ENCODE results near the gene SAE1.
A peak's percentile ranks its signal among the peaks of the same experiment; 100 is the strongest.
"Not testable (repeated sequence)": the region's sequence is repeated elsewhere in the genome, so short reads cannot be mapped to it uniquely, and the experiment has no call there.

The SAE1 gene

DNA sequence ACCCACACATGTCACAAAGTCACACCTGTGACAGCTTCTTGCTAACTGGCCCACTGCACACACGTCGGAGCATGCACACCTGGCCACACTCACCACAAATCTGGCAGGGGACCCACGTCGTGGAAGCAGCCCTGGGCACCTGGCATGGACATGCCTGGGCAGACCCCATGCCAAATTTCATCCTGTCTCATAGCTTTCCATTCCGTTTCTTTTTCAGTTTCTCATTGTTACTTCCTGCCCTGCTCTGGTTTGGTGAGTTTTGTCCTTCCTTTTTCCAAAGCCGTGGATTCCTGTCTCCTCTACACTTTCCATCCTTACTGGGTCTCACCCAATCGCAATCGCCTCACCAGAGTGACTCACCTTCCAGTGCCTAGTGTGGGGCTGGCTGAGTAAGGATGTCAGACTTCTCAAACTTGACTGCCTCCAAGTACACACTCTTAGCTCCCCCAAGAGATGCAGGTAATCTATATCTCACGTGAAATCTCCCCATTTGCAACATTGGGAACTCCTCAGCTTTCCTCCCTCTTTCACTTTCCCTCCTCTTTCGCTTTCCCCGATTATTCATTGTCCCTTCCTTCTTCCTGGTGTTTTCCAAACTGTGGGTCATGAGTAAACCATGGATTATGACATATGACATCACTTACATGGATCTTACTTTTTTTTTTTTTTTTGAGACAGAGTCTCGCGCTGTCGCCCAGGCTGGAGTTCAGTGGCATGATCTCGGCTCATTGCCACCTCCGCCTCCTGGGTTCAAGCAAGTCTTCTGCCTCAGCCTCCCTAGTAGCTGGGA, 102.0 kb downstream of the SAE1 start:
- Histone ChIP-seq H3K9ac (ENCODE audit: low read depth, low read length) (peak overlapping the region; percentile 24; the same call in 1 of the 2 replicates), H3K9me3 (ENCODE audit: control insufficient read depth, insufficient read depth, low read length) (no peaks in the 10 kb centered on the region), H3K4me1 (ENCODE audit: insufficient read depth, low read length) (peaks cover 10% of the 10 kb centered on the region; the same call in 1 of the 2 replicates), H3K36me3 (ENCODE audit: insufficient read depth, low read length) (no peaks in the 10 kb centered on the region)

GRCh38 chr19:47236072-47236675, 105.5 kb downstream of the SAE1 start:
- no peaks in the 10 kb centered on the region for H3K36me3 ChIP-seq (ENCODE audit: insufficient read depth, low read length)
- peaks cover 20% of the 10 kb centered on the region for H3K4me1 ChIP-seq (ENCODE audit: insufficient read depth, low read length)
- H3K9me3 ChIP-seq (ENCODE audit: control insufficient read depth, insufficient read depth, low read length): no peaks in the 10 kb centered on the region
- no peak overlapping the region for H3K9ac ChIP-seq (ENCODE audit: low read depth, low read length)

DNA sequence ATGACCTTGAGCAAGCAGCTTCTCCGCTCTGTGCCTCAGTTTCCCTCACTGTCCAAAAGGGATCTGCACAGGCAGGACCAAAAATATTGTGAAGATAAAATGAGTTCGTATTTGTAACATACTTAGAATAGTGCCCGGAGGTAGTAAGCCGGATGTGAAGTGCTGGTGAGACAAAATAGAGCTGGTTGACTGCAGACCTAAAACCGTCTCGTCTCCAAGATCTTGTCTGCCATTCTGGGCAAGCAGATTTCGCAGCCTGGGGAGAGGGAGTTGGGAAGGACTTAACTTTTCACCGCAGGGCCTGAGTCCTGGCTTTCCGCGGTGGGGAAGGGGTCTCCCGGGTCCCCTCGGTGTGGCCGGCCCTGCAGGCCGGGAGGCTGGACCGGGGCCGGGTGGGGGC, 108.5 kb downstream of the SAE1 start:
- H3K9me3 ChIP-seq (ENCODE audit: control insufficient read depth, insufficient read depth, low read length): no peaks in the 10 kb centered on the region
- H3K9ac ChIP-seq (ENCODE audit: low read depth, low read length): peak overlapping the region; percentile 65
- no peaks in the 10 kb centered on the region for H3K36me3 ChIP-seq (ENCODE audit: insufficient read depth, low read length)
- H3K4me1 ChIP-seq (ENCODE audit: insufficient read depth, low read length): peaks cover 16% of the 10 kb centered on the region

- H3K4me1 ChIP-seq (ENCODE audit: insufficient read depth, low read length): peaks cover 17% of the 10 kb centered on the region
- H3K9ac ChIP-seq (ENCODE audit: low read depth, low read length): peak overlapping the region; percentile 65; the same call in 1 of the 2 replicates
- H3K9me3 ChIP-seq (ENCODE audit: control insufficient read depth, insufficient read depth, low read length): no peaks in the 10 kb centered on the region
- H3K36me3 ChIP-seq (ENCODE audit: insufficient read depth, low read length): no peaks in the 10 kb centered on the region
Observed at GRCh38 chr19:47239610-47240296, 109.1 kb downstream of the SAE1 start.

- Histone ChIP-seq H3K36me3 (ENCODE audit: insufficient read depth, low read length) (no peaks in the 10 kb centered on the region), H3K4me1 (ENCODE audit: insufficient read depth, low read length) (peaks cover 18% of the 10 kb centered on the region), H3K9ac (ENCODE audit: low read depth, low read length) (peak overlapping the region; percentile 39), H3K9me3 (ENCODE audit: control insufficient read depth, insufficient read depth, low read length) (no peaks in the 10 kb centered on the region)
Observed at GRCh38 chr19:47240556-47240955, 109.9 kb downstream of the SAE1 start.

- Histone ChIP-seq H3K9ac (ENCODE audit: low read depth, low read length) (peak overlapping the region; percentile 39; the same call in 1 of the 2 replicates), H3K4me1 (ENCODE audit: insufficient read depth, low read length) (peaks cover 18% of the 10 kb centered on the region), H3K9me3 (ENCODE audit: control insufficient read depth, insufficient read depth, low read length) (no peaks in the 10 kb centered on the region), H3K36me3 (ENCODE audit: insufficient read depth, low read length) (no peaks in the 10 kb centered on the region)
Observed at GRCh38 chr19:47240996-47241918, 110.6 kb downstream of the SAE1 start.

DNA sequence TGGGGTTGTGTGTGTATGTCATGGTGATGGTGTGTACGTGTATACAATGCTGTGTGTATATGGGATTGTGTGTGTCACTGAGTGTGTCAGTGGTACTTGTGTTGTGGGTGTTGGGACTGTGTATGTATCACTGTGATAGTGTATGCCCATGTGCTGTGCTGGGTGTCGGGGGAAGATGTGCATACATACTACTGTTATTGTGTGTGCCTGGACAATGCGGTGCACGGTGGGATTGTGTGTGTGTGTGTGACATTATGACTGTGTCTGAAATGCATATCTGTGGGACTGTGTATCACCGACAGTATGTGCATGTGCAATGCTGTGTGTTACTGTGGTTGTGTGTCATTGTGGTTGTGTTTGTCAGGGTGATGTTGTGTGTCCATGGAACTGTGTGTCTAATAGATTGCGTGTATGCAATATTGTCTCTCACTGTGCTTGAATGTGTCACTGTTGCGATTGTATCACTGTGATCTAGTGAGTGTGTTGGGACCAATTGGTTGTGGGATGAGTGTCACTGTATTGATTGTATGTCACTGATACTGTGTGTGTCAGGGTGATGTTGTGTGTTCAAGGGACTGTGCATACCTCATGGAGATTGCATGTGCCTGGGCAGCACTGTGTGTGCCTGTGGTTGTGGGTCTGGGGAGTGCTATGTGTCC, 111.4 kb downstream of the SAE1 start:
- Histone ChIP-seq H3K9ac (ENCODE audit: low read depth, low read length) (no peak overlapping the region), H3K4me1 (ENCODE audit: insufficient read depth, low read length) (peaks cover 18% of the 10 kb centered on the region), H3K36me3 (ENCODE audit: insufficient read depth, low read length) (no peaks in the 10 kb centered on the region), H3K9me3 (ENCODE audit: control insufficient read depth, insufficient read depth, low read length) (no peaks in the 10 kb centered on the region)

DNA sequence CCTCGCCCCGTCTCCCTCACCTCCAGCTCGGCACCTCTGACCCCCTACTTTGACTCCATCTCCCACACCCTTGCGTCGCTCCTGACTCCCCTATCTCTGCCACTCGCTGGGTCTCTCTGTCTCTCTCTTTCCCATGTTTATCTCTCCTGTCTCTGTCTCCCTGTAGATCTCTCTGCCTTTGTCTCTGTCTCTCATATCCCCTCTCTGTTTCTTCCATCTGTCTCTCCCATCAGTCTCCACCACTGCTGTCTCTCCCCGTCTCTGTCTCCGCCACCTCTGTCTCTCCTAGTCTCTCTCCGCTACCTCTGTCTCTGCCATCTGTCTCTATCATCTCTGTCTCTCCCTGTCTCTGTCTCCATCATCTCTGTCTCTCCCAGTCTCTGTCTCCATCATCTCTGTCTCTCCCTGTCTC, 112.7 kb downstream of the SAE1 start:
- Histone ChIP-seq H3K36me3 (ENCODE audit: insufficient read depth, low read length) (no peaks in the 10 kb centered on the region), H3K4me1 (ENCODE audit: insufficient read depth, low read length) (peaks cover 18% of the 10 kb centered on the region), H3K9me3 (ENCODE audit: control insufficient read depth, insufficient read depth, low read length) (no peaks in the 10 kb centered on the region), H3K9ac (ENCODE audit: low read depth, low read length) (peak overlapping the region; percentile 36)

- Histone ChIP-seq H3K9ac (ENCODE audit: low read depth, low read length) (peak overlapping the region; percentile 36), H3K9me3 (ENCODE audit: control insufficient read depth, insufficient read depth, low read length) (no peaks in the 10 kb centered on the region), H3K36me3 (ENCODE audit: insufficient read depth, low read length) (no peaks in the 10 kb centered on the region), H3K4me1 (ENCODE audit: insufficient read depth, low read length) (peaks cover 15% of the 10 kb centered on the region; the same call in 1 of the 2 replicates)
Observed at GRCh38 chr19:47243776-47244547, 113.3 kb downstream of the SAE1 start.

GRCh38 chr19:47247308-47247990, 116.8 kb downstream of the SAE1 start:
- Histone ChIP-seq H3K9me3 (ENCODE audit: control insufficient read depth, insufficient read depth, low read length) (no peaks in the 10 kb centered on the region), H3K36me3 (ENCODE audit: insufficient read depth, low read length) (no peaks in the 10 kb centered on the region), H3K4me1 (ENCODE audit: insufficient read depth, low read length) (peaks cover 2% of the 10 kb centered on the region; the same call in 1 of the 2 replicates), H3K9ac (ENCODE audit: low read depth, low read length) (no peak overlapping the region)

DNA sequence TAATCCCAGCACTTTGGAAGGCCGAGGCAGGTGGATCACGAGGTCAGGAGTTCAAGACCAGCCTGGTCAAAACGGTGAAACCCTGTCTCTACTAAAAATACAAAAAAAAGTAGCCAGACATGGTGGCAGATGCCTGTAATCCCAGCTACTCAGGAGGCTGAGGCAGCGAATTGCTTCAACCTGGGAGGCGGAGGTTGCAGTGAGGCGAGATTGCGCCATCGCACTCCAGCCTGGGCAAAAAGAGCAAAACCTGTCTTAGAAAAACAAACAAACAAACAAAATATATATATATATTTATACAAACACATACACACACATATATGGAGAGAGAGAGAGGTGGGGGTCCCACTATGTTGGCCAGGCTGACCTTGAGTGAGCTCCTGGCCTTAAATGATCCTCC, 122.4 kb downstream of the SAE1 start:
- H3K9ac ChIP-seq (ENCODE audit: low read depth, low read length); H3K4me1 ChIP-seq (ENCODE audit: insufficient read depth, low read length); H3K9me3 ChIP-seq (ENCODE audit: control insufficient read depth, insufficient read depth, low read length); H3K36me3 ChIP-seq (ENCODE audit: insufficient read depth, low read length): not testable (repeated sequence)

- Histone ChIP-seq H3K36me3 (ENCODE audit: insufficient read depth, low read length) (no peaks in the 10 kb centered on the region), H3K9ac (ENCODE audit: low read depth, low read length) (no peak overlapping the region), H3K4me1 (ENCODE audit: insufficient read depth, low read length) (peaks cover 6% of the 10 kb centered on the region; the same call in 1 of the 2 replicates)
Observed at GRCh38 chr19:47253467-47253881, 122.8 kb downstream of the SAE1 start.

More at GRCh38 chr19:47253467-47253881, 122.8 kb downstream of the SAE1 start:
- H3K9me3 ChIP-seq (ENCODE audit: control insufficient read depth, insufficient read depth, low read length): no peaks in the 10 kb centered on the region
